HTR-8/SVneo (cell line): ENCODE results near the gene LPP.

Experiments
- DNase-seq: peaks from one replicate; pipeline ENCODE4 v3.0.0; 2011; ENCODE audit warnings: low spot score, mixed read lengths; ENCODE audit not compliant: insufficient read length
- FAIRE-seq: peaks from 2 replicates; lab custom pipeline; 2011; peaks lifted over from hg19 to GRCh38; lab: Jason Lieb, UNC

LPP gene

GRCh38 chr3:188734395-188734794, 580.4 kb downstream of the LPP start:
- DNase-seq (no peak), FAIRE-seq (no peak)

GRCh38 chr3:188739511-188739910, 585.6 kb downstream of the LPP start:
- no peak for DNase-seq
- FAIRE-seq, result no peak

- FAIRE-seq, result no peak
- DNase-seq, result no peak
Observed at GRCh38 chr3:188740010-188740409, 586.1 kb downstream of the LPP start.

GRCh38 chr3:188742755-188743550, 589.0 kb downstream of the LPP start:
- FAIRE-seq, result no peak
- no peak for DNase-seq

- no peak for FAIRE-seq
Observed at GRCh38 chr3:188744166-188744565, 590.2 kb downstream of the LPP start.

GRCh38 chr3:188745031-188745430, 591.1 kb downstream of the LPP start:
- DNase-seq (no peak), FAIRE-seq (no peak)

More at GRCh38 chr3:188744166-188744565, 590.2 kb downstream of the LPP start:
- no peak for DNase-seq

GRCh38 chr3:188746291-188746783, 592.4 kb downstream of the LPP start:
- FAIRE-seq, result no peak
- DNase-seq, result no peak

- no peak for FAIRE-seq
- no peak for DNase-seq
Observed at GRCh38 chr3:188747489-188747888, 593.5 kb downstream of the LPP start.

- DNase-seq, result peak; percentile 10
Observed at GRCh38 chr3:188749010-188749617, 595.2 kb downstream of the LPP start.

GRCh38 chr3:188749830-188750229, 595.9 kb downstream of the LPP start:
- DNase-seq (no peak), FAIRE-seq (no peak)

More at GRCh38 chr3:188749010-188749617, 595.2 kb downstream of the LPP start:
- FAIRE-seq, result no peak

- no peak for FAIRE-seq
- DNase-seq, result no peak
Observed at GRCh38 chr3:188750617-188751016, 596.7 kb downstream of the LPP start.

- DNase-seq (no peak), FAIRE-seq (no peak)
Observed at GRCh38 chr3:188752850-188753249, 598.9 kb downstream of the LPP start.

- DNase-seq (no peak), FAIRE-seq (no peak)
Observed at GRCh38 chr3:188754267-188754666, 600.3 kb downstream of the LPP start.

GRCh38 chr3:188756241-188756640, 602.3 kb downstream of the LPP start:
- DNase-seq (no peak), FAIRE-seq (no peak)

GRCh38 chr3:188759336-188760005, 605.5 kb downstream of the LPP start:
- FAIRE-seq (no peak), DNase-seq (no peak)

- FAIRE-seq, result no peak
Observed at GRCh38 chr3:188760408-188760807, 606.5 kb downstream of the LPP start.

GRCh38 chr3:188761439-188761838, 607.5 kb downstream of the LPP start:
- no peak for DNase-seq
- FAIRE-seq, result no peak

More at GRCh38 chr3:188760408-188760807, 606.5 kb downstream of the LPP start:
- no peak for DNase-seq

- no peak for DNase-seq
- no peak for FAIRE-seq
Observed at GRCh38 chr3:188761964-188762363, 608.0 kb downstream of the LPP start.

- DNase-seq (no peak), FAIRE-seq (no peak)
Observed at GRCh38 chr3:188764609-188765008, 610.7 kb downstream of the LPP start.

GRCh38 chr3:188769831-188770230, 615.9 kb downstream of the LPP start:
- FAIRE-seq (no peak), DNase-seq (no peak)

- DNase-seq (no peak), FAIRE-seq (no peak)
Observed at GRCh38 chr3:188772886-188773285, 618.9 kb downstream of the LPP start.
